T-helper 1 cell (primary cell): ENCODE results near the gene TUBGCP6.

Source experiments
- DNase-seq, 5 donors: peaks; one replicate each; pipeline ENCODE4 v3.0.0-alpha.2; 2012 to 2020

Gene TUBGCP6

GRCh38 chr22:50262460-50262911, 17.7 kb upstream of the TUBGCP6 start:
- no peak for DNase-seq

- no peak for DNase-seq
Measured at GRCh38 chr22:50261615-50262459, 17.0 kb upstream of the TUBGCP6 start, which contains the start of gene MAPK12. TSS of gene MAPK12 (minus strand) at chr22:50261683. CDS start at chr22:50261509, 174 bp downstream.

DNA sequence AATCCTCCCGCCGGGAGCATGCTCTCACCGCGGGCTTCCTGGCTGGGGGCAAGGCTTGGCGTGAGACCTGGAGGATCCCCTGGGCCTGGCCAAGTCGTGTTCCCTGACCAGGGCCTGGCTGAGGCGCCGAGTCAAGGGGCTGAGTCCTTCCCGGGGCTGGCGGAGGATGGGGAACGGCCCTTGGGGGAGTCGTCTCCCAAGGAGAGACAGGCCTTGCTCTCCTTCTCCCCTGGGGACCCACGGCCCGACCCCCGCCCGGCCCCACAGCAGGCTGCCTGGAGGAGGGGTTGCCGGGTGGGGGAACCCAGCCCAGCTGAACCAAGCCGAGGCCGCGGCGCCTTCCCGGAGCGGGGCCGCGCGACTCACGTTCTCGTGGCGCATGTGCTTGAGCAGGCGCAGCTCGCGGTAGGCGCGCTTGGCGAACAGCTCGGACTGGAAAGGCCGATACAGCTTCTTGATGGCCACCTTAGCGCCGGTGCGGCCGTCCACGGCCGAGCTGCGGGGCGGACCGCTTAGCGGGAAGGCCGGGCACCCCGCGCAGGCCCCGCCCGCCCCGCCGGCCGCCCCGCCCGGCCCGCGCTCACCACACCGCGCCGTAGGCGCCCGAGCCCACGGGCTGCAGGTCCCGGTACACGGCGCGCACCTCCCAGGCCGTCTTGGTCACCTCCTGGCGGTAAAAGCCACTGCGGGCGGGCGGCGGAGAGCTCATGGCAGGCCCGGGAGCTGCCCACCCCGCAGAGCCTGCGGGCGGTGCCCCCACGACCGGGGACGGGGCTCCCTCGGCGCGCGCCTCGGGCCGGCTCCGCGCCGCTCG, 16.2 kb upstream of the TUBGCP6 start:
- peak in 1 of 5 donors; percentile 39 for DNase-seq

DNA sequence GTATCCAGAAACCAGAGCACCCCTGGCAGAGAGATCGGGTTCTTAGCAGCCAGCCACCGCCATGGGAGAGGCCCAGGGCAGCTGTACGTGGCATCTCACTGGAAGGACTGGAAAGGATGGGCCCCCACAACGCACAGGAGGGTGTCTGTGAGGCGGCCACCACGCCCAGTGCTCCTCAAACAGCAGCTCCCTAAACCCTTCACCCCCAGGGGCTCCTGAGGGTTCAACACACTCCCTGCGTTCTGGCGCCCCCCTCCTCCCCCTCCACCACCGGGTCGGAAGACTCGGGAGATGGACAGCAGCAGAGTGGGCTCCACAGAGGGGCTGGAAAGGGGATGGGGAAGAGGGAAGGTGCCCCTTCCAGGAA, 15.6 kb upstream of the TUBGCP6 start:
- no peak for DNase-seq

- DNase-seq = no peak
Measured at GRCh38 chr22:50259302-50259701, 14.5 kb upstream of the TUBGCP6 start.

DNA sequence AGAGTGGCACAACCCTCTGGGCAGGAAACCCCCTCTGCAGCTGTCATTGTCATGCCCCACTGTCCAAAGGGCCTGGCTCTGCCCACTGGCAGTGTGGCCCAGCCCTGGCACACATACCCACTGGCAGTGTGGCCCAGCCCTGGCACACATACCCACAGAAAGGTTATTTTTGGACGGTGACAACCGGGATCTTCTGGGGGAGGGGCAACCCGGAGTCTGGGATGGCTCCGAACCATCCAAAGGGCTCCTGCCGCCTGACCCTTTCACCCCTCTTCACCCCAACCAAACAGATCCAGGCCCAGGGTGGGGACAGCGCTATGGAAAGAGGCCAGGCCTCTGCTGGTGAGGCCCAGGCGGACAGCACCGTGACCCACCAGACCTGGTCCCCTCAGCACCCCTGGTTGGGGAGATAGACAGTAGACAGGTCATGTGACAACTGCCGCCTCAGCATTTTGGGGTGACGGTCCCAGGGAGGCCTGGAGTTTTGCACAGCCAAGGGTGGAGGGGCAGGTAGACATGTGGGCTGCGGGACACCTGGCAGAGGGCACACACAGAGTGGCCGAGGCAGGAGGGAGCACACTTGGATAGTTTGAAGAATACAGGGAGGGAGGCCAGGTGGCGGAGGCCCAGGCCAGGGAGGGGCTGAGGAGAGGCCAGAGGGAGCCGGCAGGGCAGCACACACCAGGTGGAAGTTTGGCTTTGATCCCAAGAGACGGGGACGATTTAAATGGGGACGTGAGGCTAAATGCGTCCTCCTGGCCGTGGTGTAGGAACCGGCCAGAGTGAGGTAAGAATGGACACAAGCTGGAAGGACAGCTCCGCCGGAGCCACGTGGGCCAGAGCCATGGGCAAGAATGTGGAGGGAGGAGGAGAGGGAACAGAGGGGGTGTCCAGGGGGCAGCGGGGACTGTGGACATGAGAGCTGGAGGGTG, 13.8 kb upstream of the TUBGCP6 start:
- DNase-seq = no peak

GRCh38 chr22:50257451-50258360, 12.9 kb upstream of the TUBGCP6 start:
- no peak for DNase-seq

DNA sequence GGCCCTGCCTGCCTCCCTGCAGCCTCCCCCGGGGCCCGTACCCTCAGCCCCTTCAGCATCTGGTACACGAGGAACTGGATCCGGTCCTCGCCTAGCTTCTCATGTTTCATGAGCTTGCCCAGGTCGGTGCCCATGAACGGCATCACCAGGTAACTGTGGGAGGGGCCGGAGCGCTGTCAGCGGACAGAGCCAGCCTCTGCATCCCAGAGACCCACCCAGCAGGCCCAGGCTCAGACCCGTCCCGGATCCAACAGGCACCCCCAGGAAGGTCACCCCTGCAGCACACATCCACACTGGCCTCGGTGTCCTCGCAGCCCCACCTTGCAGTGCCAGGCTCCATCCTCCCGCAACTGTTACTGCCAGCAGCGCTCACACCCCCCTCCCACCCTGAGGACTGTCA, 12.2 kb upstream of the TUBGCP6 start:
- no peak for DNase-seq

- DNase-seq = no peak
Measured at GRCh38 chr22:50256258-50256862, 11.5 kb upstream of the TUBGCP6 start.

DNA sequence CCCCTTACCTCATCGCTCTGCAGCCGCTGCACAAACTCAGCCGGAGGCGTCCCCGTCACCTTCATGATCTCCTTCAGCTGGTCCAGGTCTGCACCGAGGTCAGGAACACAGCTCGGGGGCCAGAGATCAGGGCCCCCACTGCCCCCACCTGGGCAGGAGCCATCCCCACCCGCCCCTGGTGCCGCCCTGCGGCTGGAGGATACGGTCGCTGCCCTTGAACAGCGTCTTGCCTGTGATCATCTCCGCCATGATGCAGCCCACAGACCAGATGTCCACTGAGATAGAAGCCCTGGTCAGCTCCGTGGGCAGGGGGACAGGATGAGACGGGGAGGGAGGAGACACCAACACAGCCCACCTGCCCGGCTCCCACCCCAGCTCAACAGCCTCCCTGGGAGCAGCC, 10.8 kb upstream of the TUBGCP6 start:
- no peak for DNase-seq

- no peak for DNase-seq
Measured at GRCh38 chr22:50255099-50255498, 10.3 kb upstream of the TUBGCP6 start.

GRCh38 chr22:50253941-50254340, 9.1 kb upstream of the TUBGCP6 start:
- no peak for DNase-seq

DNA sequence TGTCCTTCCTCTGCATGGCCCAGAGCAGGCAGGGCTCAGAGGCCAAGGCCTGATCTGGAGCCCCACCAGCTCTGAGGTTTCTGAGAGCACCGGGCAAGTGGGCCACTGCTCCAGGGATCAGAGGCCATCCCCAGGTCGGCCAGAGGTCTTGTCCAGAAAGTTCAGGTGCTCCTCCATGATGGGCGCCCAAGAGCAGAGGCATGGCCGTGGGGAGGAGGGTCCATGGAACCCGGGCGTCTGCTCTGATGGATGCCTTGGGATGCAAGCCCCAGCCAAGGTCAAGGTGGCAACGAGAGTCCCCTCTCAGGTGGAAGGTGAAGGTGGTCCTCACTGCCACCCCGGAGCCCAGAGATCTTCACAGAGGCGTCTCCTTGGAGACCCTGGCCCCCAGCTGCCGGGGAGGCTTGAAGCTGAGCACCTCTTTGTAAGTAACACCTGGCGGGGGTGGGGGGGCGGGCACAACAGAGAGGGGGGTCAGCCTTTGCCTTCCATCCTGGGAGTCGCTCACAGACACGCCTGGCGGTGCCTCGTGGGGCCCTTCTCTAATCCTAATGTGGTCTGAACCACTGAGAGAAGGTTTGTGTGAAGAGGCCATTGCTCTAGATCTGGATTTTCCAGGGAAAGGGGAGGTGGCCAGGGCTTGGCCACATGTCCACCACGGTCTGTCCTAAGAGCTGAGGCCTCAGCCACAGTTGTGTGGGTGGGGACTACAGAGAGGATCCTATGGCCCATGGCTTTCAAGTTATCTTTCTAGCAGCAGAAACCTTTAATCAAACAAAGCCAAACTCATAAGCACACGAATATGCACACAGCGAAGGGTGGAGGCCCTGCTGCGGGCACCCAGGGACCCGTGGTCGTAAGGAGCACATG, 8.5 kb upstream of the TUBGCP6 start:
- no peak for DNase-seq

GRCh38 chr22:50252082-50253045, 7.5 kb upstream of the TUBGCP6 start:
- DNase-seq = peak; percentile 40 to 67 (median 62)

- no peak for DNase-seq
Measured at GRCh38 chr22:50251477-50252081, 6.8 kb upstream of the TUBGCP6 start.

DNA sequence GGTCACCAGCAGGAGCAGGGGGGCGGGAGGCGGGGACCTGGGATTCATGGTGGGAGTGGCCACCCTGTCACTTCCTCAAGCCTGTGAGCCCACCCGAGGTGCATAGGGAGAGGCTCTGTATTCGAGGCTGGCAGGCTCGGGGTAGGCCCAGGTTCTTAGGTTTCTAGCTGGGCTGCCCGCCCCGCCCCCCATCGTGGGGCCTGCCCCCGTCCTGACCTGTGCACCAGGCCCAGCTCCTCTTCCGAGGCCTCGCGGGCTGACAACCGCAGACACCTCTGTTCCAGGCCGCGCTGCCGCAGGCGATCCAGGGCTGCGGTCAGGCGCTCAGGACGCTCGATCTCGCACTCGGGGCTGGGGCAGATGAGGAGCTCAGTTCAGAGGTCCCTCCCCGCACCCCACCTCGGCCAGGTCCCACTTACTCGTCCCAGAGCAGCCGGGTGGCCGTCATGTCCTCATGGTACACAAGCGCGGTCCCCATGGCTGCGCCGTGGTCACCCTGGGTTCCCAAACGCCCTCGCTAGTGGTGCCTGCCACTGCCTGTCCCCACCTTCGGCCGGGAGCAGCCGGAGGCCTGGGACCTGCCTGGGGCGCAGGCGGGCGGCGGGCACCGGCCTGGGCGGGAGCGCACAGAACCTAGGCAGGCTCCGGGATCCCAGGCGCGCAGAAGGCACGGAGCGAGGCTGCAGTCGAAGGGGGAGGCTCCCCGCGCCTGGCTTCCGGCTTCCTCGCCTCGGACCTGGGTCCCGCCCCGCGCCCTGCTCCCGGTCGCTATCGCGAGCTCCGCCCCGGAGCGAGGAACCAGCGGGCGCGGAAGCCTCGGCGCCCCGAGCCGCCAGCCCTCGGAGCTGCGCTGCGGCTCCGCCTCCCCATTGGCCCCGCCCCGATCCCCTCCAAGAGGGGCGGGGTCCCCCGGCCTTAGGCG, 6.0 kb upstream of the TUBGCP6 start, which contains the start of gene HDAC10:
HDAC10 (minus strand) TSS at position 711 of the 922 bp plus-strand sequence; CDS start at position 478, 233 bp downstream.
- DNase-seq = peak; percentile 60 to 88 (median 70)

DNA sequence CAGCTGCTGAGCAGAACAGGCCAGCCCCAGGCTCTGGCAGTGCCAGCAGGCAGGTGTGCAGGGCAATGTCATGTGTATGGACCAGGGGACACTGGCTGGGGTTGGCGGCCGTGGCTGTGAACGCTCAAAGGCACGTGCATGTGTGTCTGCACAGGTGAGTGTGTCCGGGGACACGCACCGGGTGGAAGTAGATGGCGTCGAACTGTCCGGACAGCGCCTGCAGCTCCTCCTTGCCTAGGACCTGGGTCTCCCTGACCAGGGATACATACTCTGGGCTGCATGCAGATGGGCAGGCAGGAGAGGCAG, 5.4 kb upstream of the TUBGCP6 start:
- DNase-seq = no peak
